Non-pigmented ciliary epithelial cell (primary cell): ENCODE results near the gene NGRN.

Experiments used
- DNase-seq: peaks from one replicate; pipeline ENCODE4 v3.0.0-alpha.2; 2010; ENCODE audit warnings: low read depth

Gene NGRN

DNA sequence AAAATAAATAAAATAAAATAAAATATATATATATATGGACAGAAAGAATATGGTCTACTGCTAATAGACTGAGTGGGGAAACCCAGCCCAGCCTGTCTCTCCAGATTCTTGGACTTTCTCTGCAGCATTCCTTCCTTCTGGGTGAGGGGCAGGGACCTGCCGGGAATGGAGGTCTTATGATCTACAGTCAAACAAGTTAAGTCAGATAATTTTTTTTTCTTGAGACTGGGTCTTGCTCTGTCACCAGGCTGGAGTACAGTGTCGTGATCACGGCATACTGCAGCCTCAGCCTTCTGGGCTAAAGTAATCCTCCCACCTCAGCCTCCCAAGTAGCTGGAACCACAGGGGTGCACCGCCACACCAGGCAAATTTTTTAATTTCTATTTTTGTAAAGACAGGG is 53.1 kb downstream of the NGRN start:
- no peak for DNase-seq

- DNase-seq: peak; percentile 63
These were observed 54.8 kb downstream of the NGRN start for GRCh38 chr15:90320062-90320884.

- no peak for DNase-seq
These were observed 55.4 kb downstream of the NGRN start for GRCh38 chr15:90320885-90321278.
